Fibroblast of lung (primary cell): ENCODE data around the gene ARRDC4.

Experiments
- CTCF ChIP-seq, 2 donors: IDR thresholded peaks in 1 of 2; conservative IDR thresholded peaks in 1 of 2; 1 replicate in 1 of 2; 2 replicates in 1 of 2; pipeline ENCODE4 v1.5.1; 2011 to 2012; ENCODE audit warnings: low read length in 2 of 2, control low read depth in 1 of 2, inconsistent platforms in 1 of 2, low read depth in 1 of 2, mild to moderate bottlenecking in 1 of 2
- EZH2 ChIP-seq: IDR thresholded peaks from 2 replicates; pipeline ENCODE4 v1.5.1; 2012; ENCODE audit warnings: low read length, control low read depth, mild to moderate bottlenecking; ENCODE audit errors: missing control alignments

- TF ChIP-seq CTCF (conservative IDR thresholded peaks at IDR 0.05 in 1 of 2, IDR thresholded peaks at IDR 0.05 in 1 of 2; ENCODE audit: low read depth in 1 of 2, low read length in 2 of 2) = no peak
- TF ChIP-seq EZH2 = no peak
Measured at GRCh38 chr15:97972366-97972765, 11.9 kb downstream of the ARRDC4 start.
